IPS-11a (cell line): ENCODE measurements around the gene LHFPL6.

Experiments used
- H3K4me3 ChIP-seq: one replicate; pipeline ENCODE4 v1.5.1; 2013; ENCODE audit warnings: low read depth, low read length, control low read depth

Gene LHFPL6

GRCh38 chr13:39397226-39397895 is 205.6 kb downstream of the LHFPL6 start:
- no peak overlapping the region for H3K4me3 ChIP-seq

GRCh38 chr13:39394796-39395678 is 208.0 kb downstream of the LHFPL6 start:
- H3K4me3 ChIP-seq, result no peak overlapping the region

- H3K4me3 ChIP-seq, result no peak overlapping the region
Observed at GRCh38 chr13:39391761-39392160, 211.2 kb downstream of the LHFPL6 start.

- no peak overlapping the region for H3K4me3 ChIP-seq
Observed at GRCh38 chr13:39389013-39389412, 214.0 kb downstream of the LHFPL6 start.

GRCh38 chr13:39385621-39386231 is 217.3 kb downstream of the LHFPL6 start:
- H3K4me3 ChIP-seq, result no peak overlapping the region

- H3K4me3 ChIP-seq, result no peak overlapping the region
Observed at GRCh38 chr13:39385154-39385553, 217.8 kb downstream of the LHFPL6 start.

GRCh38 chr13:39381456-39381855 is 221.5 kb downstream of the LHFPL6 start:
- no peak overlapping the region for H3K4me3 ChIP-seq

GRCh38 chr13:39379667-39380655 is 223.0 kb downstream of the LHFPL6 start:
- H3K4me3 ChIP-seq, result no peak overlapping the region

- no peak overlapping the region for H3K4me3 ChIP-seq
Observed at GRCh38 chr13:39379118-39379517, 223.9 kb downstream of the LHFPL6 start.

- no peak overlapping the region for H3K4me3 ChIP-seq
Observed at GRCh38 chr13:39378306-39378705, 224.7 kb downstream of the LHFPL6 start.

- no peak overlapping the region for H3K4me3 ChIP-seq
Observed at GRCh38 chr13:39377699-39378098, 225.3 kb downstream of the LHFPL6 start.

- H3K4me3 ChIP-seq, result no peak overlapping the region
Observed at GRCh38 chr13:39376076-39376475, 226.9 kb downstream of the LHFPL6 start.

GRCh38 chr13:39375601-39376000 is 227.4 kb downstream of the LHFPL6 start:
- no peak overlapping the region for H3K4me3 ChIP-seq

GRCh38 chr13:39374741-39375189 is 228.2 kb downstream of the LHFPL6 start:
- H3K4me3 ChIP-seq, result no peak overlapping the region

GRCh38 chr13:39373145-39373544 is 229.8 kb downstream of the LHFPL6 start:
- H3K4me3 ChIP-seq, result no peak overlapping the region

- H3K4me3 ChIP-seq, result no peak overlapping the region
Observed at GRCh38 chr13:39371706-39372105, 231.3 kb downstream of the LHFPL6 start.

- H3K4me3 ChIP-seq, result no peak overlapping the region
Observed at GRCh38 chr13:39370554-39370953, 232.4 kb downstream of the LHFPL6 start.

- no peak overlapping the region for H3K4me3 ChIP-seq
Observed at GRCh38 chr13:39370048-39370447, 232.9 kb downstream of the LHFPL6 start.

GRCh38 chr13:39369161-39369890 is 233.7 kb downstream of the LHFPL6 start:
- H3K4me3 ChIP-seq, result no peak overlapping the region

GRCh38 chr13:39365879-39366278 is 237.1 kb downstream of the LHFPL6 start:
- no peak overlapping the region for H3K4me3 ChIP-seq
